Right hindlimb (tissue), 1 donor: ENCODE results near the gene TPO.
"Not testable (repeated sequence)": the region's sequence is repeated elsewhere in the genome, so short reads cannot be mapped to it uniquely, and the experiment has no call there.

Experiments used
- DNase-seq: peaks from one replicate; pipeline ENCODE4 v3.0.0-alpha.2; 2018

Gene TPO

GRCh38 chr2:1413156-1413710 lies at the start of gene TPO:
TPO (plus strand) TSS chr2:1413463; CDS start chr2:1414409, 946 bp downstream.
- DNase-seq = no peak

- no peak for DNase-seq
Measured at GRCh38 chr2:1366546-1367134, 46.6 kb upstream of the TPO start.

GRCh38 chr2:1367601-1368000 lies 45.7 kb upstream of the TPO start:
- DNase-seq = no peak

- DNase-seq = no peak
Measured at GRCh38 chr2:1369905-1370304, 43.4 kb upstream of the TPO start.

GRCh38 chr2:1370461-1370860 lies 42.8 kb upstream of the TPO start:
- DNase-seq = no peak

- DNase-seq = no peak
Measured at GRCh38 chr2:1371082-1371481, 42.2 kb upstream of the TPO start.

GRCh38 chr2:1373830-1374229 lies 39.4 kb upstream of the TPO start:
- no peak for DNase-seq

DNA sequence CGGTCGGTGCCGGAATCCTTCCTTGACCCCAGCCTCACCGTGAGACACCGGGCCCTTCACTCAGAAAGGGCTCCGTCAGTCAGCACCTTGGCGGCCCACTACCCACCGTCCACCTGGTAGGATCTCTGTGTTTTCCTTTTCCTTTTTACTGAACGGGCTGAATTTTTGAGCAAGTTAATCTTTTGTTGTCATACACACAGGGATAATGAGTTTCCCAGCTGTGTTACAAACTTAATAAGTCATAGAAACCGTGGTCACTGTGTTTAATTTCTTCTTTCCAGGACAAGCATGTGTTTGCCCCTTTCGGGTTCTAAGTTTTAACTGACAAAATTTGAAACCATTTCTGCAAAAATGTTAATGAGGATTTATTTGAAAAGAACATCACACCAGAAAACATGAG lies 39.0 kb upstream of the TPO start:
- no peak for DNase-seq

DNA sequence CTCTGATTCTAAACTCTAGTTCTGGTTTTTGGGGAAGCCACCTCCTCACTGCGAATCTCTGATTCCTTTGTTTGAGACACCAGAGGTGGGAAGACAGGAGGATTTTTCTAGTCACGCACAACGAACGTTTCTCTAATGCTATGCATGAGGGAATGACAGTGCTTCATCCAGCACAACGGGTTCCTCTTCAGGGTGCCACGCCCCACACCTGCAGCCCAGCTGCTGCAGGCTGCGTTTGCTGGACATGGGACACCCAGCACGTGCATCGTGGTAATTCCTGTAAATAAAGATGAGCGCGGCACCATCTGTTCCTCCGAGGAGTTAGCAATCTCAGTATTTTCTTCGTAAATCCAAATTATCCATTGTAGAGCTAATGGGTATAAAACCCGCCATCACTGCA lies 37.5 kb upstream of the TPO start:
- no peak for DNase-seq

GRCh38 chr2:1377473-1377872 lies 35.8 kb upstream of the TPO start:
- no peak for DNase-seq

DNA sequence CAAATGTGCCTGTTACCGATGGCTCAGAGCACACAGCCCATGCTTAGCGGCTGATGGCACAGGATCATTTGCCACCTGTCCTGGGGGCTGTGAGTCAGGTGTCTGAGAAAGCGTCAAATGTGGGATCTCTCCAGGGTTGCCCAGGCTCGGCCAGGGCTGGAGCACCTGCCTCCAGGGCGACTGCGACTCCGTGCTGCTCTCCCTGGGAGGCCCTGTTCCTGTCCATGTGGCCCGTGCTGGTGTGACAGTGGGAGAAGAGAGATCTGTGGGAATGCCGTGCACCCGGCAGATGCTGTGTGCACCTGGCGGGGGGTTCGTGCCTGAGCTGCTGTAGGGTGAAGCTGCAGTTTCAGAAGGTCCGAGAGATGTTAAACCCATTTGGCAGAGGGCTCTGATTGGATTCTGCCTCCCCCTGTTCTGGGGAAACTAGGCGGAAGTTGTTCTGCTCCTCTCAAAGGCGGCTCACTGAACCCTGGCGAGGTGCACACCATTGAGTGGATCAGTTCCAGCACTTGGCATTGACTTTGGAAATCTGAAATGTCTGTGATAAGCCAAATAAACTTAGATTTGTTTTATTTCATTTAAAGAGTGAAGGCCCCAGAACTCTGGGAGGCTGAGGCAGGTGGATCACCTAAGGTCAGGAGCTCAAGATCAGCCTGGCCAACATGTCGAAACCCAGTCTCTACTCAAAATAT lies 34.7 kb upstream of the TPO start:
- no peak for DNase-seq

- DNase-seq = no peak
Measured at GRCh38 chr2:1381644-1382043, 31.6 kb upstream of the TPO start.

DNA sequence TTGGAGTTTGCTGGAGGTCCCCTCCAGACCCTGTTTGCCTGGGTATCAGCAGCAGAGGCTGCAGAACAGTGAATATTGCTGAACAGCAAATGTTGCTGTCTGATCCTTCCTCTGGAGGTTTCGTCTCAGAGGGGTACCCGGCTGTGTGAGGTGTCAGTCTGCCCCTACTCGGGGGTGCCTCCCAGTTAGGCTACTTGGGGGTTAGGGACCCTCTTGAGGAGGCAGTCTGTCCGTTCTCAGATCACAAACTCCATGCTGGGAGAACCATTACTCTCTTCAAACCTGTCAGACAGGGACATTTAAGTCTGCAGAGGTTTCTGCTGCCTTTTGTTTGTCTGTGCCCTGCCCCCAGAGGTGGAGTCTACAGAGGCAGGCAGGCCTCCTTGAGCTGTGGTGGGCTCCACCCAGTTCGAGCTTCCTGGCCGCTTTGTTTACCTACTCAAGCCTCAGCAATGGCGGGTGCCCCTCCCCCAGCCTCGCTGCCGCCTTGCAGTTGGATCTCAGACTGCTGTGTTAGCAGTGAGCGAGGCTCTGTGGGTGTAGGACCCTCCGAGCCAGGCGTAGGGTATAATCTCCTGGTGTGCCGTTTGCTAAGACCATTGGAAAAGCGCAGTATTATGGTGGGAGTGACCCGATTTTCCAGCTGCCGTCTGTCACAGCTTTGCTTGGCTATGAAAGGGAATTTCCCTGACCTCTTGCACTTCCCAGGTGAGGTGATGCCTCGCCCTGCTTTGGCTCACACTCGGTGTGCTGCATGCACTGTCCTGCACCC lies 25.1 kb upstream of the TPO start:
- not testable (repeated sequence) for DNase-seq

DNA sequence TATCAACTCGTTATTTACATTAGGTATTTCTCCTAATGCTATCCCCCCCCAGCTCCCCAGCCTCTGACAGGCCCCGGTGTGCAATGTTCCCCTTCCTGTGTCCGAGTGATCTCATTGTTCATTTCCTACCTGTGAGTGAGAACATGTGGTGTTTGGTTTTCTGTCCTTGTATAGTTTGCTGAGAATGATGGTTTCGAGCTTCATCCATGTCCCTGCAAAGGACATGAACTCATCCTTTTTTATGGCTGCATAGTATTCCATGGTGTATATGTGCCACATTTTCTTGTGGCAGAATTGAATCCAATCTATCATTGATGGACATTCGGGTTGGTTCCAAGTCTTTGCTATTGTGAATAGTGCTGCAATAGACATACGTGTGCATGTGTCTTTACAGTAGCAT lies 23.1 kb upstream of the TPO start:
- DNase-seq = not testable (repeated sequence)

GRCh38 chr2:1393321-1393720 lies 19.9 kb upstream of the TPO start:
- DNase-seq = no peak

DNA sequence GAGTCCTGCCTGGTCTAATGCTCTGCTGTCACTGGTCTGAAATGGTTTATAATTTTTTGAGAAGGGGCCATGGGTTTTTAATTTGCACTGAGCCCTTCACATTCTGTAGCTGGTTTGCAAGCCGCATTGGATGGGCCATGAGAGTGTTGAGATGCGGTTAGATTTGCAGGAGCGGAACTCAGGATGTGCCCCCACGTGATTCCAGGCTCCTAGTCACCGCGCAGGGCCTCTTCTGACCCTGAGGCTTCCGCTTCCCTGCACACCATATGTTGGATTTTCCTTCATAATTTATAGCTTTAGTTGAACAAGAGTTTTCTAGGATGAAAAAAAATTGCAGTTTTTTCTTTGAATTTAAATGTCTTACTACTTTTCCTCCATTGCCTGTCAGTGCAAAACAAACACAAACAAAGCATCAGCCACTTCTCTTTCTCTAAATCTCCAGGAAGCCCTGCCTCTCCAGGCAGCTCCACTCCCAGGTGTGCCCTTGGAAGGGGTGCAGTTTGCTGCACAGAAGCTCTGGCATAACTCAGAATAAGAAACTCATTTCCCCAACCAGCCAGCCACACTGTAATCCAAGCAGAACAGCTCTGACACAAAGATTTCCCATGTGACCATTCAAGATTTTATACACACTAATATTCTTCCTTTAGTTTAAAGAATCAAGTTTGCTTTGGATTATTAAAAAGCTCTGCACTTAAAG lies 18.4 kb upstream of the TPO start:
- DNase-seq = no peak

GRCh38 chr2:1397350-1397749 lies 15.9 kb upstream of the TPO start:
- peak; percentile 51 for DNase-seq

GRCh38 chr2:1398191-1398590 lies 15.1 kb upstream of the TPO start:
- no peak for DNase-seq

DNA sequence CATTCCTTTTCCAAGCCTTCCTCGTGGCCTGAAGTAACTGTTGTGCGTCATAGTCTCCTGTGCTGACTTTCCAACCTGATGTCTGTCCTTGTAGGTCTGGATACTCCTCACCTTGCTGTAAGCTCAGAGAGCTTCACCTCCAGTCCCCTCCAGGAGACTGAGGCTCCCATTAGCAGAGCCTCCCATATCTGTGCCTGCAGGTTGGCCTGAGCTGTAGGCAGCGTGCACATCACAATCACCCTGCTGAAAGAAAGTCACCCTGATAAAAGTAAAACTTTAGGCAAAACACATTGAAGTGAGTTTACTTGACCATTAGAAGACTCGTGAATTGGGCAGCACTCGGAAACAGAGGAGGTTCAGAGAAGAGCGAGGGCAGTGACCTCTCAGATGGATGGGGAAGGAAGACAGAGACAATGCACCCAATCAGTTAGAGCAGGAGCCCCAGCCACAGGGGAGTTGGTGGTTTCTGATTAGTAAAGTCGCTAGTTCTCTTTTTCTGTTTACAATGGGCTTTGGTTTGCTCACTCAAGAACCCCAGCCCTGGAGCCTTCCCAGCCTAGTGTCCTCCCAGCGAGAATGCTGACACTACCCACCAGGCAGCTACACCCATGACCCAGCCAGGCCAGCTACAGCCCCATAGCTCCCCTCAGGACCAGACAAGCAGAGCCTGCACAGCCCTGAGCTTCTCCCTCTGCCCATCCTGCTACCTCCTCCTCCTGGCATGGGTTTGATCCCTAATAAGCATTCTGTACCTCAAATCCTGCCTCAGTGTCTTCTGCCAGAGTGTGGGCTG lies 12.1 kb upstream of the TPO start:
- DNase-seq = no peak

DNA sequence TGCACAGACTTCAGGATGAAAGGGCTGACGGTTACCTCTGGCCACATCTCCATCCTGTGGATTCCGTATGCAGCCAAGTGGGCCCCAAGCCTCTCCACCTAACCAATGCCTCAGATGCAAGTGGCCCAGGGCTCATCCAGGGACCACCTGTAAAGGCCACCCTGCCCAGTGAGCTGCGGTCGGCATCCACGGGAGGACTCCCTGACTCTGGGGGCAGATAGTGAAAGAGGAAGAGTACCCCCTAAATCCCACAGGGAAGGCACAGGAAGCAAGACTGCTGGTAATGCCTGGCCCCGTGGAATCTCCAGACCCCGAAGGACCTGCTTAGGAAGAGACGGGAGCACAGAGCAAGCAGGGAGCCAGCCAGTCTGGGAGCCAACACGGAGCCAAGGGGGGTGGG lies 11.2 kb upstream of the TPO start:
- no peak for DNase-seq

DNA sequence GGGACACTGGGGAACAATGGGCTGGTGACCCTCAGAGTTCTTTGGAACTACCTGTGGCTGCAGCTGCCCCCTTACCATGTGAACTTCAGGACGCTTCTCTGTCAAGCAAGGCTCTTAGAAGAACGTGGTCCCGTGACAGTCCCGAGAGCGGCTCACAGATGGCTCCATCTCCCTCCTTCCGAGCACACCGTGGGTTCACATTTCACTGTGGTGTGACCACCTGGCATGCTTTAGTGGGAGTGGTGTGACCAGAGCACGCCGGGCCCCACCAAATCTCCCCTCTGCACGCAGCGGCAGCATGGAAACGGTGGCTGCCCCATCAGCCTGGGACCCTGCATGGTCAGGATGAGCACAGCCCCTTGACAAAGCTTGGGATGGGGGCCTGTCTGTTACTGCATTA lies 9.7 kb upstream of the TPO start:
- no peak for DNase-seq

- no peak for DNase-seq
Measured at GRCh38 chr2:1405124-1405523, 8.1 kb upstream of the TPO start.
